SW480 (cell line): ENCODE data around the gene CHMP6.

Source experiments
- DNase-seq: peaks from one replicate; pipeline ENCODE4 v3.0.0-alpha.2; 2016; ENCODE audit warnings: low spot score

The CHMP6 gene

GRCh38 chr17:80991645-80992076 is at the start of gene CHMP6:
TSS of gene CHMP6 (plus strand) at chr17:80991841. CDS start at chr17:80991919, 78 bp downstream.
- peak; percentile 60 for DNase-seq

GRCh38 chr17:80942423-80943345 is 49.0 kb upstream of the CHMP6 start:
- no peak for DNase-seq

DNA sequence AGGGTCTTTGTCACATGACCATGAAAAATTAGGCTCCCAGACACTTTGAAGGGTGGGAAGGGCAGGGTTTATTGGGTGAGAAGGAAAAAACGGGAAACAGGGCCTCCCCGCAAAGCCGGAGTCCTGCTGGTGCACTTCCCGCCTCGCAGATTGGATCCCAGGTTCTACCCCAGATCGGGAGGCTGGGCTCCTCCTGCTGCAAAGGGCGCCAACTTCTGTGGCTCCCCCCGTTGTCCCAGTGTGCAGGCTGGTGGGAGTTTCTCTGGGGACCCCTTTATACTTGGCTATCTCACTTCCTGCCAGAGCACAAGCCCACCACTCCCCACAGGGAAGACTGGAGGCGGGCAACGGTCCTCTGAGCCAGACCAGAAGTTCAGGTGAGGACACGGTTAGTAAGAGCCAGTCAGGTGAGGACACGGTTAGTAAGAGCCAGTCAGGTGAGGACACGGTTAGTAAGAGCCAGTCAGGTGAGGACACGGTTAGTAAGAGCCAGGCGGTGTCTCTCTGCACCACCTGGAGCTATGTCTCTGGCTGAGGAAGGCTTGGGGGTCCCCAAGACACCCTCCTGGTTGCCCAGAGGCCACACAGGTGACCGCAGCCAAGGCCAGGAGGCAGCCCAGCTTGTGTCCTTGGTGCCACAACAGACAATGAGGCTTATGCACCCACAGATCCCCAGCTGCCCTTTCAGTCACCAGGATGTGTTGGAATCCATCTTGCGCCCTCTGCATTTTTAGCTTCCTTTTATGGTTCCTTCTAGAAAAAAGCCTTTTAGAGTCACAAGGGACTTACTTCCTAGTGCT is 48.1 kb upstream of the CHMP6 start:
- no peak for DNase-seq

DNA sequence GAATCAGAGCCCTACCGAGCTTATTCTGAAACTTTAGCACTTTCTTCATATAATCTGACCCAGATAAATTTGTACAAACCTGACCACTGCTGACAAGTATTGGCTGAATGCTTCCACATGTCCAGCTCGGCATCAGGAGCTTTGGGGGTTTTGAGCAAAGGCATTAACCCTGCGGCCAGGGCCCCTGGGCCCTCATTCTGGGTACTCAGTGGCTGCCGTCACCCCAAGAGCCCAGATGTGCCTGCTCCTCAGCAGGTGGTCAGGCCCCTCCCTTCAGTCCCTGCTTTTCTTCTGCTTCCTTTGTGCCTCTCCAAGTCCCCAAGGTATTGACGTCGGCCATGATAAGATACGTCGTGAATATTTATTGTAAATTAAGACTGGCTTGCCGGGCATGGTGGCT is 47.3 kb upstream of the CHMP6 start:
- DNase-seq, result no peak

DNA sequence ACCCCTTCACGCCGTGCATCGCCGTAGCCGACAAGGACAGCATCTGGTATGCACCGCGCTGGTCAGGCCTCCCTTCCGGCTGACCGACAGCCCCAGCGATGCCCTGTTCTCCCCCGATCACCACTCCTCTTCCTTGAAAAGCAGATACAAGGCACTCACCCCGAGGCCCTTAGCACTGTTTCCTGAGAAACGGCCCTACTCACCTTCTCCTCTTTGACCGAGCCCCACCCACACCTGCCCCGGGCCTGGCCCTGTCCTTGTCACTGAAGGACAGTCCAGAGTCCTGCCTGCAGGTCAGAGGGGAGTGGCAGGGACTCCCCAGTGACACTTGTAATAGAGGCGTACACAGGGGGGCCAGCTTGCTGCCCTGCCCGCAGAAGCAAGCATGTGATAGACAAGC is 45.9 kb upstream of the CHMP6 start:
- no peak for DNase-seq

DNA sequence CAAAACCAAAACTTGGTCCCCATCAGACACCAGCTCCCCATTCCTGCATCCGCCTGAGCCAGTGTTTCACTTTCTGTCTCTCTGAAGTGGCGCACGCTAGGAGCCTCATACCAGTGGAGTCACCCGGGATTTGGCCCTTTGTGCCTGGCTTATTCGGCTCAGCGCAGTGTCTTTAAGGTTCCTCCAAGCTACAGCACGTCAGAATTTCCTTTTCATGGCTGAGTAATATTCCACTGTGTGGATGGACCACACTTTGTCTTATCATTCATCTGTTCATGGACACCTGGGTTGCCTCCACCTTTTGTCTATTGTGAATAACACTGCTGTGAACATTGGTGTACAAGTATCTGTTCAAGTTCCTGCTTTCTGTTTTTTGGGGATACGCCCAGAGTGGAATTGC is 45.2 kb upstream of the CHMP6 start:
- DNase-seq, result no peak

DNA sequence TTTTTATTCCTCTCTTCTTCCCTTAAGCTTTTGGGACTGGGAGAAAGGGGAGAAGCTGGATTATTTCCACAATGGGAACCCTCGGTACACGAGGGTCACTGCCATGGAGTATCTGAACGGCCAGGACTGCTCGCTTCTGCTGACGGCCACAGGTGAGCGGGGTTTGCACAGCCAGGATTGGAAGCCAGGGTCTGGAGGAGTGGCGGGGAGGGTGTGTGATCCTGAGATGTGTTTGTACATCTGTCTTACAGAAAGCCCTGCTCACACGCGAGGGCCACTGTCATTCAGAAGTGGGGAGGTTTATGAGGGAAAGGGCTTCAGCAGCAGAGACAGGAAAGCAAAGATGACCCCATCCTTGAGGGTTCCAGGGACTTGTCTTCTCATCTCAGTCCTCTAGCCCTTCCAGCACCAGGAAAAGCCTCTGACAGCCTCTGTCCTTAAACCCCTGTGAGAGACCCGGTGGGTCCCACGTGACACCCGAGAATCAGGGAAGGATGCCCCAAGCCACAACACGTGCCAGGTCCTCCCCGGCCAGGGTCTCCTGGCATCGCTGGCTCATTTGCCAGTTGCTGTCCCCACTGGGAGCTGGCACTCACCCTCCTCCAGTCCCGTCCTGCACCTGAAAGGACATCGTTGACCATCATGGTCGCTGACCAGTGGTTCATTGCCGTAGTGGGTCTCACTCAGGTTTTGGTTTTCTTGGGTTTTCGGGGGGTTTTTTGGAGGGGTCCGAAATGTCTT is 44.3 kb upstream of the CHMP6 start:
- DNase-seq, result no peak

DNA sequence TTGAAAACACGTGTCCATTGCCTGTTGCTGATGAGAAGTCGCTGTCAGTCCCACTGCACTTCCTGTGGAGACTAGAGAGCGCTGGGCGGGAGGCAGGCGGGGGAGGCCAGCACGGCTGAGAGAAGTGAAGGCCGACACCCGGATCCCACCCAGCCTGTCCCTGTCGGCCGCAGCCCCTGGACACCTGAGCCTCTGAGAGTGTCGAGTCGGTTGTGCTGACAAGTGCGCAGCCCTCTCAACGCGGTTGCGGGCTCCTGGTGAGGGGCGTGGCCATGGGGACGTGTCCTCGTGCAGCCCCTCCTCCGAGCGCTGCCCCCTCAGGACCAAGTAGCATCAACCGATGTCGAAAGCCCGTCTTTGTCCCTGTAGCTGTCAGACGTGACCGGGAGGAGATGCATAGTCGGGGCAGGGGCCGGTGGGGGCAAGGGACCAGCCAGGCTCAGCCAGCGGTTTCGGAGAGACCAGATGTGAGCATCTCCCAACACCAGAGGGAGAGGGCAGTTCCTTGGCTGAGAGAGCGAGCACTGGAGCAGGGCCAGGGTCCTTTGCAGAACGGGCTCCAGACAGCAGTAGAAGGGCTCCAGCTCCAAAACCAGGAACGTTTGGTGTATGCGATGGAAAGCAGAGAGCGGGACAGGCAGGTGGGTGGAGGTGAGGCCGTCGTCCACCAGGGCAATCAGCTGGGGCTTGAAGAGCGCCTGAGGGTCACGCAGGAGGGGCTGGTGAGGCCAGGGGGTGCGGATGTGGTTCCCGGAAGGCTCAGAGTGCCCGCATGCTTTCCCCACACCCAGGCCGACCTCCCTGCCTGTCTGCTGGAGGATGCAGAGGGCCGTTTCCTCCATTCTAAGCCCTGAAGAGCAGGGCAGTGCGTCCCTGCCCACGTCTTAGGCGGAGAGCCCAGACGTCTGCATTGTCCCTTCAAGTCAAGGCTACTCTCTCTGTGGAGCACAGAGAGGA is 43.3 kb upstream of the CHMP6 start:
- no peak for DNase-seq

DNA sequence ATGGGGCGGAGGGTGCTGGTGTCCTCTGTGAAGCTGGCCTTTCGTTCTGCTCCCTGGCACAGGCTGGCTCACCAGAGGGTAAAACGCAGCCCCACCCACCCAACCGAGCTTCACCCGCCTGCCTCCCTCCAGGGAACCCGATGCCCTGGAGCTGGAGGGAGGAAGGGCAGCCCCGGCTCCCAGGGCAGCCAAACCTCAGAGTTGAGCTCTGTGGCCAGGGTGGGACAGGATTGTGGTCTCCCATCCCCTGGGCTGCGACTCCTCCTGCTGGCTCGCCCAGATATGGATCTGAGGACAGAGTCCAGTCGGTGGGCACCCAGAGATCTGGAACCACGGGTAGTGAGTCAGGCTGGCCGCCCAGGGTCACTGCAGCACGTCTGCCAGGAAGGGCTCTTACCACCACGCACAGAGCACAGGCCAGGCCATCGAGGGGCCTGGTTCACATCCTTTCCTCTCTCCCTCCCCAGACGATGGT is 42.6 kb upstream of the CHMP6 start:
- DNase-seq, result no peak

- no peak for DNase-seq
These were observed 41.9 kb upstream of the CHMP6 start for GRCh38 chr17:80949451-80950421.

DNA sequence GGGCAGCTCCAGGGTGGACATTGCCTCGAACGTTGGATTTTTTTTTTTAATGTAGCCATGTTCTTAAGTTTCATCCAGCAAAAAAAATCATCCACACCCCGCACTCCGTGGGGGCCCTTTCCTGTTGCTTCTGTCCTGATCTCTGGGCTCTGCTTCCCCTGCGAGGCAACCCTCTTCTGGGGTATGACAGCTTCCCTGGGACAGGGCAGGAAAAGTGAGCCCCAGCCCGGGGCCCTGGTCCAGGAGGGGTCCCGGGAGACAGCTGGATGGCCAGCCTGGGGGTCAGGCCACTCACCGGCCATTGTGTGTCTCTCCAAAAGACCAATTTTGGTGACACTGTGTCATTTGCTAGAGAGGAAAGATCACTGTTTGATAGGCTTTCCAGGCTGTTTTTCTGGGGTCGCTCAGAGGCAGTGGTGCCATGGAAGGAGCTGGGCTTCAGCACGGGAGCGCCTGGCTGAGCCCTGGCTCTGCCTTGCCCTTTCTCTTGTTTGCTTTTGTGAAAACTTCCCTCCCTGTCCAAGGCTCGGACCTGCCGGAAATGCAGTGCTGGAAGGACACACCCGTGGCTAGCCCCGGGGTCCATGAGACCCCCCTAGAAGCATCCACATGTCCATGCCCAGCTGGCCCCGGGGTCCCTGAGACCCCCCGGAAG is 41.0 kb upstream of the CHMP6 start:
- DNase-seq, result no peak

GRCh38 chr17:80951121-80952090 is 40.2 kb upstream of the CHMP6 start:
- peak; percentile 14 for DNase-seq

DNA sequence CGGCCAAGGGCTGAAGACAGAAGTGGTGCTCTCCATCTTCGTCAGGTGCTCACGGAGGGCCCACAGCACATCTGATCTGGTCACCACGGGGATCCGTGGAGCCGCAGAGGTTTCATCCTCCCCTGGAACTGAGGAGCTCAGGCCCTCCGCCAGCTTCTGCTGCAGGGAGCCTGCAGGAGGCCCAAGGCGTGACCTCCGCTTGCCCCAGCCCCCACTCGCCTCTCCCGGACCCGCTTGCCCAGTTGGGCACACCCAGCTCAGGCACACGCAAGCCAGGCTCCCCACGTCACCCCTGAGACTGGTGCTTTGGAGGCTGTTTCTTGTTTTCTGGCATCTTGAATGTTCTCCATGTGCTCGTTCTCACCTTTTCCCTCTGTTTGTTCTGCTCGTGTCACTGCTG is 39.4 kb upstream of the CHMP6 start:
- no peak for DNase-seq

GRCh38 chr17:80953471-80954315 is 37.9 kb upstream of the CHMP6 start:
- no peak for DNase-seq

GRCh38 chr17:80955078-80955477 is 36.6 kb upstream of the CHMP6 start:
- no peak for DNase-seq

GRCh38 chr17:80955671-80956280 is 35.9 kb upstream of the CHMP6 start:
- DNase-seq, result no peak
